Type B pancreatic cell (in vitro differentiated cells): Measurements from ENCODE around the gene CDCP1. TPM values are rescaled to one million over a fixed set of nuclear protein-coding genes. Genes with fewer than 3 reads are reported as not detected.

ENCODE experiments used
- DNase-seq: peaks from one replicate; pipeline ENCODE4 v3.0.0; 2021; ENCODE audit warnings: mixed read lengths; ENCODE audit not compliant: unreplicated experiment; ENCODE audit errors: extremely low spot score
- H3K27ac Mint-ChIP-seq: 2 replicates; pipeline ENCODE4 v1.8.0; 2021; ENCODE audit warnings: mild to moderate bottlenecking, mixed read lengths
- H3K27me3 Mint-ChIP-seq: 2 replicates; pipeline ENCODE4 v1.8.0; 2021; ENCODE audit warnings: mixed read lengths
- H3K36me3 Mint-ChIP-seq: 2 replicates; pipeline ENCODE4 v1.8.0; 2021; ENCODE audit warnings: mixed read lengths
- H3K4me1 Mint-ChIP-seq: one replicate; pipeline ENCODE4 v1.8.0; 2021; ENCODE audit warnings: mixed read lengths; ENCODE audit not compliant: unreplicated experiment
- H3K4me3 Mint-ChIP-seq: 2 replicates; pipeline ENCODE4 v1.8.0; 2021; ENCODE audit warnings: mild to moderate bottlenecking, mixed read lengths
- H3K9me3 Mint-ChIP-seq: 2 replicates; pipeline ENCODE4 v1.8.0; 2021; ENCODE audit warnings: mixed read lengths
- CTCF ChIP-seq: fragments of 200-600 bp; sonication (generic); conservative IDR thresholded peaks from 2 replicates; pipeline ENCODE4 v1.5.0; 2021; ENCODE audit warnings: antibody characterized with exemption, mild to moderate bottlenecking
- total RNA-seq: library from RNA; stranded (reverse); gene quantifications from 2 replicates; pipeline ENCODE4 v1.2.1, GENCODE V29; 2021; ENCODE audit warnings: low replicate concordance

Gene CDCP1
- total RNA-seq, 1 donor from 2014 or later, result 26.3 TPM

GRCh38 chr3:45034612-45035252 is 111.4 kb downstream of the CDCP1 start:
- no peaks in the 10 kb centered on the region for H3K9me3 Mint-ChIP-seq
- peaks cover 57% of the 10 kb centered on the region for H3K27me3 Mint-ChIP-seq
- TF ChIP-seq CTCF, result no peak
- H3K27ac Mint-ChIP-seq, result no peak overlapping the region
- peaks cover 22% of the 10 kb centered on the region for H3K4me1 Mint-ChIP-seq
- no peak for DNase-seq
- H3K4me3 Mint-ChIP-seq, result peak overlapping the region; percentile 36
- no peaks in the 10 kb centered on the region for H3K36me3 Mint-ChIP-seq

- Mint-ChIP-seq H3K9me3 (no peaks in the 10 kb centered on the region), H3K4me1 (peaks cover 22% of the 10 kb centered on the region), H3K36me3 (no peaks in the 10 kb centered on the region), H3K27ac (no peak overlapping the region), H3K4me3 (peak overlapping the region; percentile 36), H3K27me3 (peaks cover 61% of the 10 kb centered on the region)
- TF ChIP-seq CTCF, result no peak
- no peak for DNase-seq
Observed at GRCh38 chr3:45033791-45034190, 112.4 kb downstream of the CDCP1 start.

Other genes starting within 250 kb of the CDCP1 start
- 83.6 and 112 TPM in 2 replicates for gene ZDHHC3, start 170.2 kb downstream of the CDCP1 start, total RNA-seq
- 45.5 and 49.7 TPM in 2 replicates for gene EXOSC7, start 170.1 kb downstream of the CDCP1 start, total RNA-seq
- gene CLEC3B, start 120.1 kb downstream of the CDCP1 start, total RNA-seq, result 0.43 and 1.2 TPM in 2 replicates
- 8.9 and 10.1 TPM in 2 replicates for gene TMEM158, start 79.9 kb upstream of the CDCP1 start, total RNA-seq
- gene LARS2, start 242.2 kb upstream of the CDCP1 start, total RNA-seq, result 23.3 and 35.8 TPM in 2 replicates